ENCODE measurements around the gene PTH1R.

GRCh38 chr3:46860810-46861604, 16.5 kb upstream of the PTH1R start:
- no peak for TF ChIP-seq FOSL1 (IDR thresholded peaks at IDR 0.05; ENCODE audit: low read depth)
- TF ChIP-seq, protein P1, sequence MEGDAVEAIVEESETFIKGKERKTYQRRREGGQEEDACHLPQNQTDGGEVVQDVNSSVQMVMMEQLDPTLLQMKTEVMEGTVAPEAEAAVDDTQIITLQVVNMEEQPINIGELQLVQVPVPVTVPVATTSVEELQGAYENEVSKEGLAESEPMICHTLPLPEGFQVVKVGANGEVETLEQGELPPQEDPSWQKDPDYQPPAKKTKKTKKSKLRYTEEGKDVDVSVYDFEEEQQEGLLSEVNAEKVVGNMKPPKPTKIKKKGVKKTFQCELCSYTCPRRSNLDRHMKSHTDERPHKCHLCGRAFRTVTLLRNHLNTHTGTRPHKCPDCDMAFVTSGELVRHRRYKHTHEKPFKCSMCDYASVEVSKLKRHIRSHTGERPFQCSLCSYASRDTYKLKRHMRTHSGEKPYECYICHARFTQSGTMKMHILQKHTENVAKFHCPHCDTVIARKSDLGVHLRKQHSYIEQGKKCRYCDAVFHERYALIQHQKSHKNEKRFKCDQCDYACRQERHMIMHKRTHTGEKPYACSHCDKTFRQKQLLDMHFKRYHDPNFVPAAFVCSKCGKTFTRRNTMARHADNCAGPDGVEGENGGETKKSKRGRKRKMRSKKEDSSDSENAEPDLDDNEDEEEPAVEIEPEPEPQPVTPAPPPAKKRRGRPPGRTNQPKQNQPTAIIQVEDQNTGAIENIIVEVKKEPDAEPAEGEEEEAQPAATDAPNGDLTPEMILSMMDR (IDR thresholded peaks at IDR 0.05 in 2 of 3, conservative IDR thresholded peaks at IDR 0.05 in 1 of 3; ENCODE audit: borderline replicate concordance in 1 of 3, insufficient read depth in 1 of 3, low read depth in 2 of 3, low read length in 2 of 3), result no peak
- no peak for TF ChIP-seq ZFX (IDR thresholded peaks at IDR 0.05)
- TF ChIP-seq EZH2 (IDR thresholded peaks at IDR 0.05), result no peak
- TF ChIP-seq ZBTB33 (IDR thresholded peaks at IDR 0.05; ENCODE audit: extremely low read depth, insufficient replicate concordance, low read length), result no peak
- TF ChIP-seq MAX (IDR thresholded peaks at IDR 0.05), result no peak
- no peak for TF ChIP-seq POLR2A (IDR thresholded peaks at IDR 0.05; ENCODE audit: borderline replicate concordance, extremely low read depth, insufficient read depth, insufficient read length)
- no peak for TF ChIP-seq YY1 (IDR thresholded peaks at IDR 0.05; ENCODE audit: extremely low read depth, insufficient replicate concordance, low read depth, low read length)
- TF ChIP-seq SP1 (IDR thresholded peaks at IDR 0.05; ENCODE audit: low read depth), result no peak
- no peak for TF ChIP-seq EZH2phosphoT487 (IDR thresholded peaks at IDR 0.05; ENCODE audit: borderline replicate concordance)

Measured in HCT116 (cell line).